ENCODE measurements around the gene KDM4C.

Gene KDM4C

GRCh38 chr9:6929441-6930215, 171.9 kb downstream of the KDM4C start:
- FAIRE-seq = no peak
- no peak for DNase-seq (ENCODE audit: insufficient read length)
- TF ChIP-seq TAF1 (IDR thresholded peaks at IDR 0.05; ENCODE audit: borderline replicate concordance, low read depth, low read length) = no peak
- TF ChIP-seq POLR2A (IDR thresholded peaks at IDR 0.05; ENCODE audit: low read depth, low read length) = no peak
- TF ChIP-seq POLR2AphosphoS5 (IDR thresholded peaks at IDR 0.05; ENCODE audit: low read depth, low read length) = no peak

GRCh38 chr9:6930827-6931226, 173.1 kb downstream of the KDM4C start:
- TF ChIP-seq POLR2AphosphoS5 (IDR thresholded peaks at IDR 0.05; ENCODE audit: low read depth, low read length) (no peak), TAF1 (IDR thresholded peaks at IDR 0.05; ENCODE audit: borderline replicate concordance, low read depth, low read length) (no peak), POLR2A (IDR thresholded peaks at IDR 0.05; ENCODE audit: low read depth, low read length) (no peak)
- DNase-seq (ENCODE audit: insufficient read length) (no peak), FAIRE-seq (no peak)

GRCh38 chr9:6931913-6932312, 174.1 kb downstream of the KDM4C start:
- no peak for TF ChIP-seq POLR2A (IDR thresholded peaks at IDR 0.05; ENCODE audit: low read depth, low read length)
- no peak for TF ChIP-seq POLR2AphosphoS5 (IDR thresholded peaks at IDR 0.05; ENCODE audit: low read depth, low read length)
- no peak for TF ChIP-seq TAF1 (IDR thresholded peaks at IDR 0.05; ENCODE audit: borderline replicate concordance, low read depth, low read length)
- DNase-seq (ENCODE audit: insufficient read length) (no peak), FAIRE-seq (peak; percentile 36)

- FAIRE-seq (no peak), DNase-seq (ENCODE audit: insufficient read length) (no peak)
- TF ChIP-seq POLR2A (IDR thresholded peaks at IDR 0.05; ENCODE audit: low read depth, low read length) (no peak), POLR2AphosphoS5 (IDR thresholded peaks at IDR 0.05; ENCODE audit: low read depth, low read length) (no peak), TAF1 (IDR thresholded peaks at IDR 0.05; ENCODE audit: borderline replicate concordance, low read depth, low read length) (no peak)
Measured at GRCh38 chr9:6936103-6936502, 178.3 kb downstream of the KDM4C start.

GRCh38 chr9:6937209-6937608, 179.4 kb downstream of the KDM4C start:
- DNase-seq (ENCODE audit: insufficient read length) = no peak
- FAIRE-seq = no peak
- TF ChIP-seq TAF1 (IDR thresholded peaks at IDR 0.05; ENCODE audit: borderline replicate concordance, low read depth, low read length) (no peak), POLR2AphosphoS5 (IDR thresholded peaks at IDR 0.05; ENCODE audit: low read depth, low read length) (no peak), POLR2A (IDR thresholded peaks at IDR 0.05; ENCODE audit: low read depth, low read length) (no peak)

GRCh38 chr9:6938447-6938846, 180.7 kb downstream of the KDM4C start:
- no peak for DNase-seq (ENCODE audit: insufficient read length)
- FAIRE-seq = no peak
- TF ChIP-seq POLR2AphosphoS5 (IDR thresholded peaks at IDR 0.05; ENCODE audit: low read depth, low read length) (no peak), TAF1 (IDR thresholded peaks at IDR 0.05; ENCODE audit: borderline replicate concordance, low read depth, low read length) (no peak), POLR2A (IDR thresholded peaks at IDR 0.05; ENCODE audit: low read depth, low read length) (no peak)

GRCh38 chr9:6938873-6939272, 181.1 kb downstream of the KDM4C start:
- FAIRE-seq (no peak), DNase-seq (ENCODE audit: insufficient read length) (no peak)
- no peak for TF ChIP-seq POLR2AphosphoS5 (IDR thresholded peaks at IDR 0.05; ENCODE audit: low read depth, low read length)
- no peak for TF ChIP-seq POLR2A (IDR thresholded peaks at IDR 0.05; ENCODE audit: low read depth, low read length)
- no peak for TF ChIP-seq TAF1 (IDR thresholded peaks at IDR 0.05; ENCODE audit: borderline replicate concordance, low read depth, low read length)

GRCh38 chr9:6941501-6941900, 183.7 kb downstream of the KDM4C start:
- DNase-seq (ENCODE audit: insufficient read length) (no peak), FAIRE-seq (no peak)
- TF ChIP-seq TAF1 (IDR thresholded peaks at IDR 0.05; ENCODE audit: borderline replicate concordance, low read depth, low read length) (no peak), POLR2AphosphoS5 (IDR thresholded peaks at IDR 0.05; ENCODE audit: low read depth, low read length) (no peak), POLR2A (IDR thresholded peaks at IDR 0.05; ENCODE audit: low read depth, low read length) (no peak)

GRCh38 chr9:6942406-6942805, 184.6 kb downstream of the KDM4C start:
- DNase-seq (ENCODE audit: insufficient read length) (no peak), FAIRE-seq (no peak)
- TF ChIP-seq POLR2A (IDR thresholded peaks at IDR 0.05; ENCODE audit: low read depth, low read length) = no peak
- TF ChIP-seq POLR2AphosphoS5 (IDR thresholded peaks at IDR 0.05; ENCODE audit: low read depth, low read length) = no peak
- TF ChIP-seq TAF1 (IDR thresholded peaks at IDR 0.05; ENCODE audit: borderline replicate concordance, low read depth, low read length) = no peak

- TF ChIP-seq POLR2A (IDR thresholded peaks at IDR 0.05; ENCODE audit: low read depth, low read length) = no peak
- no peak for TF ChIP-seq POLR2AphosphoS5 (IDR thresholded peaks at IDR 0.05; ENCODE audit: low read depth, low read length)
- no peak for TF ChIP-seq TAF1 (IDR thresholded peaks at IDR 0.05; ENCODE audit: borderline replicate concordance, low read depth, low read length)
- peak; percentile 17 for FAIRE-seq
Measured at GRCh38 chr9:6943293-6943692, 185.5 kb downstream of the KDM4C start.

GRCh38 chr9:6944093-6944551, 186.3 kb downstream of the KDM4C start:
- no peak for FAIRE-seq
- TF ChIP-seq POLR2A (IDR thresholded peaks at IDR 0.05; ENCODE audit: low read depth, low read length) (no peak), POLR2AphosphoS5 (IDR thresholded peaks at IDR 0.05; ENCODE audit: low read depth, low read length) (no peak), TAF1 (IDR thresholded peaks at IDR 0.05; ENCODE audit: borderline replicate concordance, low read depth, low read length) (no peak)
- no peak for DNase-seq (ENCODE audit: insufficient read length)

More at GRCh38 chr9:6943293-6943692, 185.5 kb downstream of the KDM4C start:
- no peak for DNase-seq (ENCODE audit: insufficient read length)

GRCh38 chr9:6944896-6945295, 187.1 kb downstream of the KDM4C start:
- FAIRE-seq (peak; percentile 33), DNase-seq (ENCODE audit: insufficient read length) (no peak)
- no peak for TF ChIP-seq POLR2AphosphoS5 (IDR thresholded peaks at IDR 0.05; ENCODE audit: low read depth, low read length)
- TF ChIP-seq TAF1 (IDR thresholded peaks at IDR 0.05; ENCODE audit: borderline replicate concordance, low read depth, low read length) = no peak
- TF ChIP-seq POLR2A (IDR thresholded peaks at IDR 0.05; ENCODE audit: low read depth, low read length) = no peak
